ENCODE results near the gene SC5D. TPM values are rescaled to one million over a fixed set of nuclear protein-coding genes. Genes with fewer than 3 reads are reported as not detected.

The SC5D gene
- total RNA-seq, 1 donor from 2014 or later, result 67.5 TPM

DNA sequence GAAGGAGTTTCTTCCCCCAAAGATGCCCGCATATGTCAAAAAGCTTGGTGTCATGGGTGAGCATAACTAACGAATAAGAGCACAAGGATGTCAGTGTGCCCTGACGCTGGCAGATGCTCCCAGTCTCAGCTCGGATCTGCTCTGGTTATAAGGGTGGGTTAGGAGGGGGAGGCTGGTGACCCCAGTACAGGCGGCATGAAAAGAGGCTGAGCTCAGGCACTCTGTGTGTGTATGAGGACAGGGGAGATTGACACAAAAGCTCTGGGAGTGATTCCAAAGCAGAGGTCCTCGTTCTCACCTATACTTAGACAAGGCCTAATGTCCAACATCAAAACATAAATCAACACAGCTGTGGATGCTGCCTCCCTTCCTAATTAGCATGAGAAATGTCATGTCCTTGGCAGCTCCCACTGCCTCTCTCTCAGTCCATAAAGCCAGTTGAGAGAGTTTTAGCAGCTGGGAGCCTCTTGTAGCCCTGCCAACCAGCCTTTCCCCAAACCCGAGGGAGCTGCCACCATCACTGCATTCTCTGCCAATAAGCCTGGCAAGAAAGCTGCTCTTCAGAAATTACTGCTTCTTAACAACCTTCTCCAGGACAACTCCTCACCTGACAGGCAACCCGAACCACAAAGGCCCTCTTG lies 59.8 kb downstream of the SC5D start:
- no peak for DNase-seq (ENCODE audit: low read depth)

- DNase-seq (ENCODE audit: low read depth), result no peak
These were observed 61.6 kb downstream of the SC5D start for GRCh38 chr11:121354192-121354591.

- no peak for DNase-seq (ENCODE audit: low read depth)
These were observed 63.8 kb downstream of the SC5D start for GRCh38 chr11:121356357-121356756.

Other genes with a start within 250 kb of the SC5D start
- gene TECTA, start 191.5 kb upstream of the SC5D start, total RNA-seq, result 0.70 and 1.2 TPM in 2 replicates
- 0.21 and 0.29 TPM in 2 replicates for gene SORL1, start 159.5 kb downstream of the SC5D start, total RNA-seq